M059J (cell line): Measurements from ENCODE around the gene DYNC2H1. TPM values are rescaled to one million over a fixed set of nuclear protein-coding genes. Genes with fewer than 3 reads are reported as not detected.
"Not testable (repeated sequence)": the region's sequence is repeated elsewhere in the genome, so short reads cannot be mapped to it uniquely, and the experiment has no call there.

Experiments
- DNase-seq: peaks from one replicate; pipeline ENCODE4 v3.0.0-alpha.2; 2012; ENCODE audit warnings: low read depth
- total RNA-seq: library from RNA; depleted of rRNA; stranded (reverse); fragments of >200 nt; shearing (Covaris generic); gene quantifications from 2 replicates; pipeline ENCODE4 v1.2.3, GENCODE V29; 2014

DYNC2H1 gene
- total RNA-seq, 1 experiment from 2014 or later: 9.3 TPM

GRCh38 chr11:103114836-103115235, 5.6 kb downstream of the DYNC2H1 start:
- no peak for DNase-seq

DNA sequence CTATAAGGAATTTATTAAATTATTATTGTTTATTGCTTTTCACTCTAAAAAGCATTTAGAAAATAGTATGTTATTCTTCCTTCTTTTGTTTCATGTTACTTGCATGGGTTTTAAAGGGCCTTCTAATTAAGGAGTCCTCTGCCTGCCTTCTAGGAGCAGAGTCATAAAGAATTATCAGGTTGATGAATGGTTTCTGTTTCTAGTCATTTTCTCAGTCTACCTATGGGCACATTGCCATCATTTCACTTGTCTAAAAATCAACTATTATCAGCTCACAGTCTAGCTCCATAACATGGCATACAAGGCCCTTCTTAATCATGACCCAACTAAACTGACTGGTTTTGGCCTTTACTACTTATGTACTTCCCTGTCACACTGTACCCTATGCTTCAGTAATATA, 16.2 kb downstream of the DYNC2H1 start:
- DNase-seq: no peak

GRCh38 chr11:103141986-103142385, 32.8 kb downstream of the DYNC2H1 start:
- DNase-seq: not testable (repeated sequence)

- DNase-seq: no peak
Measured at GRCh38 chr11:103147627-103148026, 38.4 kb downstream of the DYNC2H1 start.

- no peak for DNase-seq
Measured at GRCh38 chr11:103157542-103157941, 48.3 kb downstream of the DYNC2H1 start.

DNA sequence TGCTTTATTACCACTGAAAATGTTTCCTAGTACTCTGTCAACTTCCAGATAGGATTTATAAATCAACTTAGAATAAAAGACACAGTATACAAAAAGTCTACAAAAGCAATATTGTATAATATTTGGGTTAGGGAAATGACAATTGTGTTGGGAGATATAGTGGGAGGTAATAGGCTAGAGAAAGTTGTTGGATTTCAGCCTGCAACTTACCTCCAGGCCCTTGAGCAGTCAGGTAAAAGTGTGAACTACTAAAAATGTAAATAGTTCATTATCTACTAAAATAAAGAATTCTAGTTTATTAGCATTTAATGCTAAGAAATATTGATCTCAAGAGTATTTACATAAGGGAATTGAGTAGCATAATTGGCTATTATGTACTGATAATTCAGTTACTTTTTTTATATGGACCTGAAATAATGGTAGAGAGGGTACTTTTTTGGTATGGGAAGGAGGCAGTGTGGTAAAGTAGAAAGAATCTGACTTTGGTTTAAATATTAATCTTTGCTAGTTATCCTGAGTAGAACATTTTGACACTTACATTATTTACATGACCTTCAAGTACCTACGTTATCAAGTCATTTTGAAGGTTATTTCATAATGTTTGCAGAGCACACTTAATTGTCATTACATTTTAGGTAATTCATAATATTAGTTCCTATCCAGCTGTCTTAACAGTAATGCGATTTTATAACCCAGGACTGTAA, 55.0 kb downstream of the DYNC2H1 start:
- no peak for DNase-seq

- no peak for DNase-seq
Measured at GRCh38 chr11:103167166-103167565, 57.9 kb downstream of the DYNC2H1 start.

GRCh38 chr11:103170865-103171264, 61.6 kb downstream of the DYNC2H1 start:
- DNase-seq: no peak

GRCh38 chr11:103175461-103176129, 66.4 kb downstream of the DYNC2H1 start:
- no peak for DNase-seq

DNA sequence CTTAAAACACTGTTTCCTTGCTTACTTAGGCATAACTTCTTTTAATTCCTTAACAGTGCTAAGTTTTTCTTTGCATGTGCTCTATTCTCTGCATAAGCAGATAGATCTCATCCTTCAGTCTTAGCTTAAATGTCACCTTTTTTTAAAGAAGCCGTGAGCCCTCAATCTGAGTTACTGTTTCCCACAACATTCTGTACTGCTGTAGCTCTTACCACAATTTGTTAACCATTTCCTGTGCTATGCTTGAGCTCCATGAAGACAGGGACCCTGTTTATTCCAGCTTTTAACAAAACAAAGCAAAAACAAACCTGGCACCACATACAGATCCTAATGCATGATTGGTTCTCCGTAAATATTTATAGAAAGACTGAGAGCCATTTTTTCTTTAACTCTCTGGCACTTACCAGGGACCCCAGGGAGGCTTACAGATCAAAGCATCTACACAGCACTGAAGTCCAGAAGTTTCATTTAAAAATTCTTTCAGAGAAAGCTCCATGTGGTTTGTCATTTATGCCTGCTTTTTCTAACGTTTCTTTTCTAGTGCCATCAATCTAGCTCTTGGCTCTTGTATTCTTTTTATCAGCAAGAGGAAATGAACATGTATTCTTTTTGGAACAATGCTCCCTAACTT, 74.9 kb downstream of the DYNC2H1 start:
- DNase-seq: no peak

- peak; percentile 48 for DNase-seq
Measured at GRCh38 chr11:103202048-103202651, 92.9 kb downstream of the DYNC2H1 start.

- DNase-seq: peak; percentile 1
Measured at GRCh38 chr11:103210543-103210942, 101.3 kb downstream of the DYNC2H1 start.

DNA sequence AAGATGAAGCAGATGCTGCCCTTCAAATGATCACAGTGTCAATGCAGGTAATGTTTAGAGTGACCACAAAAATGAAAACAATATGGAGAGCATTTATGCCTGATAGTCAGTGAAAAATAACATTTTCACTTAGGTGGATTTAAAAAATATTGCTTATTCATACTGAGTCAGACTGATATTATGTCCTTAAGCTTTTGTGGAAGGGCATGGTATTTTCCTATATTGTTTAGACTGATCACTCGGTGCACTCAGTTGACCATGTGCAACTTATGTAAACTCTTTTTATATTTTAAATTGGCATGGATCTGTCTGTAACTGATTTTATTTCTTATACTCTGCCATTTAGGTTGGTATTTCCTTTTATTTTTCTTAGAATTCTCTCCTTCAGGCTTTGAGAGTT, 106.6 kb downstream of the DYNC2H1 start:
- DNase-seq: no peak

- DNase-seq: no peak
Measured at GRCh38 chr11:103220133-103220532, 110.9 kb downstream of the DYNC2H1 start.

DNA sequence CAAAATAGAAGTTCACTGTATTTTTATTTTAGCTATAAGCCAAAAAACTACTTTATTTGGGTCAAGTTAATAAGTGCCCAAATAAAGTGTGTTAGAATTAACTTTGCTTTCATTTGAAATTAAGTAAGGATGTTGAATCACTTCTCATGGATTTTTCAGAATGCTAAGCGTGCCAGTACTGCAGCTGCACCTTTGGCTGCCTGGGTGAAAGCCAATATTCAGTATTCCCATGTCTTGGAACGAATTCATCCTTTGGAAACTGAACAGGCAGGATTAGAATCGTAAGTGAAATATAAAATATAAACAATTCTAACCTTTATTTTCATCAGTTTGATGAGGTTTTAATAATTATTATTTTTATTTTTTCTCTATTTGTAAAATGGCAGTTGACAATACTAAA, 113.6 kb downstream of the DYNC2H1 start:
- no peak for DNase-seq

GRCh38 chr11:103228807-103229206, 119.6 kb downstream of the DYNC2H1 start:
- peak; percentile 3 for DNase-seq

GRCh38 chr11:103234974-103235373, 125.7 kb downstream of the DYNC2H1 start:
- DNase-seq: peak; percentile 32

GRCh38 chr11:103241574-103241973, 132.3 kb downstream of the DYNC2H1 start:
- DNase-seq: no peak

GRCh38 chr11:103254123-103254522, 144.9 kb downstream of the DYNC2H1 start:
- DNase-seq: no peak

DNA sequence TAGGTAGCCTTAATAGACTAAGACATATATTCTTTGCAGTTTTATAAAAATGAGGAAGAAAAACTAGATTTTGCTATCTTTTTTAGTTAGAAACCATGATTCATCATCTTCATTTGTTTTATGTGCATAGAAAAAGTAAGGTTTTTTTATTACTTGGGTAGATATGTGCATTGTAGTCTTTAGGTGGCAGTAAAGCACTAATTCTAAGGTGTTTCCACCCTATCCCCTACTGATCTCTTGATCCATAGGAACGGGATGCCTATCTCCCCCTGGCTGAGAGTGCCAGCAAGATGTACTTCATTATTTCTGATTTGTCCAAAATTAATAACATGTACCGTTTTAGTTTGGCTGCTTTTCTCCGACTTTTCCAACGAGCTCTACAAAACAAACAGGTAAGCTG, 148.1 kb downstream of the DYNC2H1 start:
- DNase-seq: peak; percentile 36

DNA sequence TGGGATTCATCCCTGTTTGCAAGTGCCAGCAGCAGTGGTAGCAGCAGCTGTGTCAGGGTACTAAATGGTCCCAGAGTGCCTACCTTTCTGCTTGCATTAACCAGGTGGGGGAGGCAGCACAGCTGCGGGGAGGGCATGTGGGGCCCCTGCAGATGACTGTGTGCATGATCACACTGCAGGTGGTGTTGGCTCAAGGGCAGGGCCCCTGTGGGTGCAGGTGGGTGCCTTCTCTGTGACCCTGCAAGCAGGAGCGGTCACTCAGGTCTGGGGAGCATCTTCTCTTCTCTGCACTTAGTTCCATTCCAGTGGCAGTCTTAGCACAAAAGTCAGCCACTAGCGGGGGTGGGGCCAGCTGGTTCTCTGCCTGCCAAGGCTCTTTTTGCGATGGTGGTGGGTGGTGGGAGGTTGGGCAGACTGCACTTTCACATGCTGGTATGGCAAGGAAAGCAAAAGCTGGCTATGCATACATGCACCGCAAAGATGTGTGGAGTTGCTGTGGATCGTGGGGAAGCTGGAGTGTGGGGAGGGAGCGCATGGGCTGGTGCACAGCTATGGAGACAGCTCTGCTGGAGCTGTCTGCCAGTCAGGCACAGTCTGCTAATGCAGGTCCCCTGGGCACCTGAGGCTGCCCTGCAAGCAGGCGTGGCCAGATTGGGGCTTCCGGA, 157.1 kb downstream of the DYNC2H1 start:
- no peak for DNase-seq

DNA sequence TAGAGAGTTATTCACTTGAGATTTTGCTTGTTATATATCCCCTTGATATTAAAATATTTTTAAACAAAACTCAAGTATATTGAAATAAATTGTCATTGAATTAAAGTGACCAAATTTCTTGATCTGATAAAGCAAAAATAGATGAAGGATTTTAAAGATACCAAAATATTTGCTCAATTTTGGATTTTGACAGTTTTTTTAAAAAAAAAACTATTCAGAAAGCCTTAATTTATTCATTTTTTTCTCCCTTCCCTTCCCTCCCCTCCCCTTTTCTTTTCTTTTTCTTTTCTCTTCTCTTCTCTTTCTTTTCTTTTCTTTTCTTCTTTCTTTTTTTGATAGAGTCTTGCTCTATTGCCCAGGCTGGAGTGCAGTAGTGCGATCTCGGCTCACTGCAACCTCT, 163.7 kb downstream of the DYNC2H1 start:
- no peak for DNase-seq
